ENCODE results near the gene GDAP2. TPM values are rescaled to one million over a fixed set of nuclear protein-coding genes. Genes with fewer than 3 reads are reported as not detected.

GDAP2 gene
- total RNA-seq, 1 experiment from 2014 or later, result 24.4 TPM

- Histone ChIP-seq H4K20me1 (ENCODE audit: control insufficient read depth, insufficient read depth, insufficient read length) (no peaks in the 10 kb centered on the region), H3K27me3 (ENCODE audit: insufficient read depth, low read length) (no peaks in the 10 kb centered on the region), H3K4ac (ENCODE audit: low read depth, low read length) (no peak overlapping the region), H2AFZ (ENCODE audit: low read length) (no peak overlapping the region), H4K8ac (replicated peaks; ENCODE audit: insufficient read length, low read depth, low read length) (no peak overlapping the region), H2BK120ac (ENCODE audit: low read depth, low read length, poor library complexity, severe bottlenecking) (no peak overlapping the region), H2BK12ac (ENCODE audit: insufficient read length, low read depth, low read length) (no peak overlapping the region), H3K14ac (ENCODE audit: insufficient read depth, low read length) (no peak overlapping the region), H3K9ac (ENCODE audit: extremely low read depth, insufficient read length, low read length) (no peak overlapping the region), H3K9me3 (ENCODE audit: control insufficient read depth, low read depth, low read length) (no peaks in the 10 kb centered on the region), H3K79me2 (ENCODE audit: insufficient read depth, low read length) (no peaks in the 10 kb centered on the region), H3K27ac (ENCODE audit: insufficient read length, low read depth, low read length) (no peak overlapping the region), H3K4me1 (ENCODE audit: insufficient read depth, low read length) (0 out of 2 replicates have a peak, but pooled peaks cover 2% of the 10 kb centered on the region), H2AK5ac (ENCODE audit: insufficient read length, low read length) (no peak overlapping the region), H2BK5ac (ENCODE audit: insufficient read length, low read length) (no peak overlapping the region), H3T11ph (ENCODE audit: low read length) (no peak overlapping the region), H2BK15ac (ENCODE audit: low read depth, low read length) (no peak overlapping the region), H4K5ac (ENCODE audit: insufficient read length, low read depth, low read length) (no peak overlapping the region), H3K23ac (ENCODE audit: insufficient read length, low read depth, low read length) (no peak overlapping the region), H3K18ac (ENCODE audit: insufficient read length, low read depth, low read length) (no peak overlapping the region), H4K91ac (ENCODE audit: insufficient read length, low read depth, low read length) (no peak overlapping the region), H3K79me1 (ENCODE audit: insufficient read depth, low read depth, low read length, poor library complexity, severe bottlenecking) (no peaks in the 10 kb centered on the region), H2BK20ac (ENCODE audit: low read depth, low read length, poor library complexity, severe bottlenecking) (no peak overlapping the region), H3K56ac (ENCODE audit: insufficient read length, low read depth, low read length) (no peak overlapping the region), H3K4me2 (ENCODE audit: insufficient read depth, insufficient read length, low read length) (no peak overlapping the region), H3K23me2 (ENCODE audit: insufficient read length, low read depth, low read length, poor library complexity, severe bottlenecking) (no peaks in the 10 kb centered on the region)
- Mint-ChIP-seq H3K36me3 (ENCODE audit: insufficient read depth in 1 of 3, low read depth in 3 of 3) (no peaks in the 10 kb centered on the region), H3K9me3 (no peaks in the 10 kb centered on the region), H3K27ac (no peak overlapping the region), H3K4me1 (no peaks in the 10 kb centered on the region), H3K4me3 (no peak overlapping the region), H3K27me3 (ENCODE audit: low read depth) (no peaks in the 10 kb centered on the region)
- no CpG with 5 or more reads among the region's 1 CpG for WGBS (ENCODE audit: extremely low coverage, insufficient read length, low lambda C conversion rate)
- TF ChIP-seq, protein P1, sequence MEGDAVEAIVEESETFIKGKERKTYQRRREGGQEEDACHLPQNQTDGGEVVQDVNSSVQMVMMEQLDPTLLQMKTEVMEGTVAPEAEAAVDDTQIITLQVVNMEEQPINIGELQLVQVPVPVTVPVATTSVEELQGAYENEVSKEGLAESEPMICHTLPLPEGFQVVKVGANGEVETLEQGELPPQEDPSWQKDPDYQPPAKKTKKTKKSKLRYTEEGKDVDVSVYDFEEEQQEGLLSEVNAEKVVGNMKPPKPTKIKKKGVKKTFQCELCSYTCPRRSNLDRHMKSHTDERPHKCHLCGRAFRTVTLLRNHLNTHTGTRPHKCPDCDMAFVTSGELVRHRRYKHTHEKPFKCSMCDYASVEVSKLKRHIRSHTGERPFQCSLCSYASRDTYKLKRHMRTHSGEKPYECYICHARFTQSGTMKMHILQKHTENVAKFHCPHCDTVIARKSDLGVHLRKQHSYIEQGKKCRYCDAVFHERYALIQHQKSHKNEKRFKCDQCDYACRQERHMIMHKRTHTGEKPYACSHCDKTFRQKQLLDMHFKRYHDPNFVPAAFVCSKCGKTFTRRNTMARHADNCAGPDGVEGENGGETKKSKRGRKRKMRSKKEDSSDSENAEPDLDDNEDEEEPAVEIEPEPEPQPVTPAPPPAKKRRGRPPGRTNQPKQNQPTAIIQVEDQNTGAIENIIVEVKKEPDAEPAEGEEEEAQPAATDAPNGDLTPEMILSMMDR (conservative IDR thresholded peaks at IDR 0.05), result no peak
- no peak for DNase-seq
These were observed 76.4 kb downstream of the GDAP2 start for GRCh38 chr1:117852853-117853553.

Measured in H9 (cell line).